Inflammatory macrophage treated with lipopolysaccharide for 4 hours (primary cell): ENCODE measurements around the gene DNAH1.

ENCODE experiments used
- DNase-seq: peaks from one replicate; pipeline ENCODE4 v3.0.0-alpha.2; 2020

DNAH1 gene

DNA sequence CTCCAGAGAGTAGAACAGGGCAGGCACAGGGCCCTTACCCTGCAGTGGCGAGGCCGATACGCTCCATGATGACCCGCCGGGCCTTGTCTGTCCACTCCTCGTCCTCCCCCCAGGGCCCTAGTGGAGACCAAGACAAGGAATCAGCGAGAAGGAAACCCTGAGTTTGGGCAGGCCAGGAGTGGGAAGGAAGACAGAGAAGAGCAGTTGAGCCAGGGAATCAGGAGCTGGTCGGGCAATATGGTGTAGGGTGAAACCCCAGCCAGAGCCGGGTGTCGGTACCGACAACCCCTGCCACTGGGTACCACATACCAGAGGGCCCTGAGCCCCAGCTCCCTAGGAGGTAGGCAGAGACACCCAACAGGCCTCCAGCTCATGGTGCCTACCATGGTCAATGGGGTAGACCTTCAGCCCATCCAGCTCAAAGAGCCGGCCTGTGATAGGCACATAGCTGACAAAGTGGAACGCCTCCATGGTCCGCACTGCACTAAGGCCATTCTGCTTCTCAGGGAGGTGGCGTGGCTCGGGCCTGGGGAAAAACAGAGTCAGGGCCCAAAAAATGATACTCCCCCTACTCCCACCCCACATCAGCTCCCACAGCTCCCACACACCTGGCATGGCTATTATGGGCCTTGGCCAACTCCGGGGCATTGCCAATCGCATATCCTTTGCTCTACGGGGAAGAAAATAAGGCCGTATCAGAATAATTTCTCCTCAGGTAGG, 90.8 kb downstream of the DNAH1 start:
- DNase-seq = no peak

DNA sequence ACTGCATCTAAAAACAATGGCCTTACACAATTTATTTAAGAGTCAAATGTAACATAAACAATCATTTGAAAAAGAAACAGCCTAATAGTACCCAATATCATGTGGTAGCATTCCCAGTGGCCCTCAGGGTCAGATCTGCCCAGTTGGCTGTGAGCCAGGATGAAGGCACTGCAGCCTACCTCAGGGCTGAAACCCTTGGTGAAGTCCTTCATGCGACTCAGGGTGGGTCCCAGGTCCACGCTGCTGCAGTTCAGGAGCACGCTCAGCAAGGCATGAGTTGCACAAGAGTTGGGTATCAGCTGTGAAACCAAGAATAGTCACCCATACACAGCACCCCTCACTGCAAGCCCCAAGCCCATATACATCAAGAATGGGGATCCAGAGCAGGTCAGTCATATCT, 91.7 kb downstream of the DNAH1 start:
- no peak for DNase-seq

DNA sequence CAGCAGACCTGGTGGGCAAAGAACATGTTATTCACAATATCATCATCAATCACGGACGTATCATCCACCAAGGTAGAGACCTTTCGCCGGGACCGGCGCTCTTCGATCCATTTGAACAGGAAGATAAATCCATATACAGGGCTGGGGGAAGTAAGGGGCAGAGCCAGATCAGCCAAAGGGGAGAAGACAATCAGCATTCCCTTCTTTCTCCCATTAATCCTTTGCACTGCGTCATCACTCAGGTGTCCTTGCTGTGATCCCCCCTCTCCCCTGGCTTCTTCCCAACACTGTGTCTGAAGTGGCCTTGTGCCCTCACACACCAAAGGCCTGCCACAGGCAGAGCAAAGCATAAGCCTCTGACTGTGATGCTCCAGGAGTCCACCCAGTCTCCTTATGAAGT, 92.3 kb downstream of the DNAH1 start:
- DNase-seq = no peak

GRCh38 chr3:52415800-52416199, 99.7 kb downstream of the DNAH1 start:
- DNase-seq = no peak

GRCh38 chr3:52420388-52420787, 104.3 kb downstream of the DNAH1 start:
- no peak for DNase-seq

GRCh38 chr3:52422669-52423068, 106.5 kb downstream of the DNAH1 start:
- no peak for DNase-seq

GRCh38 chr3:52423173-52423572, 107.1 kb downstream of the DNAH1 start:
- no peak for DNase-seq

GRCh38 chr3:52428151-52429005, 112.3 kb downstream of the DNAH1 start:
- DNase-seq = peak; percentile 72

- DNase-seq = no peak
These were observed 112.9 kb downstream of the DNAH1 start for GRCh38 chr3:52429031-52429430.

- no peak for DNase-seq
These were observed 113.8 kb downstream of the DNAH1 start for GRCh38 chr3:52429779-52430415.

- no peak for DNase-seq
These were observed 114.3 kb downstream of the DNAH1 start for GRCh38 chr3:52430416-52430810.

DNA sequence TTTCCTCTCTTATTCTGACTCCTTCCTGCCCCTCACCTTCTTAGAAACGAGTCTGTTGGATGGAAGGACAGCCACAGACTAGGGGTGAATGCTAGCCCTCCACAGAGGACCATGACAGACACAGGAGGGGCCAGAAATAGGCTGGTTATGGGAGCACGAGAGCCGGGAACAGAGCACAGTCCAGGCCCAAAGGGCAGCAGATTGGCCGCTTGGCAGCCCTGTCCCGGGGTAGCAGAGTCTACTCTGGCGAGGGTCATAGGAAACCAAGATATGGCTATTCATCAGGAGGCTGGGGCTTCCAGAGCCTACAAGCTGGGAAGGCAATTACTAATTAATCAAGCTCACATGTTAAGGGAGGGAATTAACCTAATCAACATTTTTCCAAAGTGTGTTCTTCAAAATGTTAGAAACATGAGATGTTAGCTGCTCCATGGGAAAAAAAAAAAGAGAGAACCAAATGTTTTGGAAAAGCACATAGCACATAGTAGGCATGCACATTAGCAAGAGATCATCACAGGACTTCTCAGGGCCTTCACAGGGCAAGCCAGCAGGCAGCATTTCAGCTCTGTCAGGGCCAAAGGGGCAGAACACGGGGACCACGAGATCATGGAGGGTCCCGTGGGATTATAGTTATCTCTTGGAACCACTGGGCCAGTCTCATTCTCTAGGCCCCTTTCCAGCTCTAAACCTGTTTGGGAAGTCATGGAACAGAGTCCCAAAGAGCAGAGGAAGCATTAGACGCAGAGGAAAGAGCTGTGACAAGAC, 115.5 kb downstream of the DNAH1 start:
- no peak for DNase-seq

DNA sequence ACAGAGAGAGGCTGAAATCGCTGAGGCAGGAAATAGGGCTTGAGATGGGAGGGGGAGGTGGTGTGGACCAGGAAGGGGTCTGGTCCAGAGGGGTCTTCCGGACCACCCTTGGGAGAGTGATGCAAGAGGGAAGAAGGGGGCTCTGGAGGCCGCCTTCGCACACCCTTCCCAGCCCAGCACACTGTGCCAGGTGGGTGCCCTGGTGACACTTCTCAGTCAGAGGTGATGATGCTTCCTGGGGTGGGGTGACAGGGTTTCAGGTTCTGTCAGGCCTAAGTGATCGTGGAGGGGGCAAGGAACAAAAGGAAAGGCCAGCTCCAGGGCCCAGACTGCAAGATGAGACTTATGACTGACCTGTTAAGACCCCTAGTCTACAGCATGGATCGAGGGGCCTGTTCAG, 116.1 kb downstream of the DNAH1 start:
- DNase-seq = no peak

- DNase-seq = peak; percentile 57
These were observed 116.6 kb downstream of the DNAH1 start for GRCh38 chr3:52432691-52433141.

GRCh38 chr3:52433328-52433995, 117.3 kb downstream of the DNAH1 start:
- DNase-seq = no peak

DNA sequence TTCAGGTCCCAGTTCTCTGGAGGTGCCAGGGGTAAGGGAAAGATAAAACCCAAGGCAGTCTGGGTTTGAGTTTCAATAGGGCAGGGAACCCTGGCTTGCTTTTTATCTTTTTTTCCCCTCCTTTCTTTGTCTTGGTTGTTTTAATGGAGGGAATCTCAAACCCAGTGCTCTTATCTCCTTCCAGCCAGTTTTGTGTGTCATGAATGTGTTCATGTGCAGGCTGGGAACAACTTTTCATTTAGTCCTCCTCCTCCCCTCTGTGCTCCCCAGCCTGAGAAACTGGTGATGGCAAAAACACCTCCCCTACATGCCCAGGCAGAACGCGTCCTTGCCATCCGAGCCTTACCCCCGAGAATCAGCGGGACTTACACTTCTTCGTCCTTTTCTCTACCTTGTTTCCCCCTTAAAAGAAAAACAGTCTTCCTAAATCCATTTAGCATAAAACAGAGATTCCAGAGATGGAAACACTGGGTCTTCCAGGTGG, 117.9 kb downstream of the DNAH1 start:
- DNase-seq = no peak

GRCh38 chr3:52434491-52435115, 118.5 kb downstream of the DNAH1 start:
- no peak for DNase-seq

DNA sequence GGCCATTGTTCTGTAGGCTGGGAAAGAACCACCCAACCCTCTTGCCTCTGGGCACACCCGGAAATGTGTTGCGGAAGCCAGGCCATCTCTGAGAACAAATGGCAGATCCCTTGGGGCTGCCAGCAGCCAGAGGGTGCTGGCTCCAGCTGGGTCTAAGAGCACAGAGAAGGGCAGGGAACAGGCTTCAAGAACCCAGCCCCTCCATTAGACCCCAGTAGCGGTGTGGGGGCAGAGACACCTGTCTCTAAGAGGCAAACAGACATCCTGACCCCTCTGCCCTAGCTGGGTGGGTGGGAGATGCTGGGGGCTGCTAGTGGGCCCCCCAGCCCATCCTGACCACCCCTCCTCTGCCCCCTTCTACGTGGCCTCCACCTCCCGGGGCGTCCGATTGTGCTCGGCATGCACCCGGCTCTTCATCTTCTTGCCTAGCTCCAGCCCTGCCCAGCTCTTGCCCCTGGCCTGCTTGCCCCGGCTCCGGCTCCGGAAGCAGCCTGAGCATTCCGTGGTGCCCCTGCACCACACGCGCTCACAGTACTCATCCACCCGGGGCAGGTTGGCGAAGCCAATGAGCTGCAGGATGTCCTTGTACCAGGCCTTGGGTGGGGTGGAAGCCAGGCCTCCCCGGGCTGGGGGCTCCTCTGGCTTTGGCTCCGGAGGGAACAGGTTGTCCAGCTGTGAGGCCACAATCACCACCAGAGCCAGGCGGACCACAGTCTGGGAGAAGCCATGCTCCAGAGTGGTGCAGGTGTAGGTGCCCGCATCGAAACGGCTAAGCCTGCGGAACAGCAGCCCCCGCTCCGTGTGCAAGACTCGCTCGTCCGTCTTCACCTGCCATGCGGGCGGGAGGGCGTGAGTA, 119.4 kb downstream of the DNAH1 start:
- DNase-seq = no peak

DNA sequence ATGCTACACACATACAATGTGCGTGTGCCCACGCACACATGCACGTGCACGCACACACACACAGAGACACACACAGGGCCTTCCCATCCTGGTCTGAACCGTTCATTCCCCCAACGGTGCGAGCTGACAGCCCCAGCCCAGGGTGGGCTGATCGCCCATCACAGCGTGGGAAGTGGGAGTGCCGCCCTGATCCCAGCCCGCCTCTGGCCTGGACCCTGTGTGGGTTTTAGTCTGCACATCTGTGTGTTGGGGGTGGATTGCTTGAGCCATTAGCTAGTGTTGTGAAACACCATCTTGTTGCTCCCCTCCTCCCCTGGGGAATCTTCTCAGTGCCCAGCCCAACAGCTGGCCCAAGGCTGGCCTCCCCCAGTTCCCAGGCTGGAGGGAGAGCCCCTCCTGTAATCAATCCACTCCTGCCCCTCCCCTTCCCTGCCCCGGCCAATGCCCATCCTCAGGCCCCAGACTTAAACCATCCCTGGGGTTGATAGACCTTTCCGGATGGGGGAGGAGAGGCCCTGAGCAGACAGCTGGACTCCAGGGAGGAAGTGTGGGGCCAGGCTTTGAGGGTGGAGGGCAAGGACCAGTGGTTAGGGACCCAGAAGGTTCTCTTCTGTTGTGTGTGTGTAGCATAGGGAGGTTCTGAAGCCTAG, 120.5 kb downstream of the DNAH1 start:
- no peak for DNase-seq
